Activated CD4-positive, alpha-beta T cell treated with anti-CD3 and anti-CD28 coated beads for 1 hour (primary cell): ENCODE measurements around the gene C16orf54.
"Not testable (repeated sequence)": the region's sequence is repeated elsewhere in the genome, so short reads cannot be mapped to it uniquely, and the experiment has no call there.

Experiments used
- DNase-seq: peaks from one replicate; pipeline ENCODE4 v3.0.0-alpha.2; 2020

The C16orf54 gene

GRCh38 chr16:29766571-29766970 lies 20.8 kb upstream of the C16orf54 start:
- no peak for DNase-seq

GRCh38 chr16:29765167-29766032 lies 19.6 kb upstream of the C16orf54 start:
- DNase-seq = no peak

- DNase-seq = no peak
Measured at GRCh38 chr16:29763326-29763725, 17.5 kb upstream of the C16orf54 start.

GRCh38 chr16:29761882-29762281 lies 16.1 kb upstream of the C16orf54 start:
- no peak for DNase-seq

GRCh38 chr16:29761280-29761651 lies 15.5 kb upstream of the C16orf54 start:
- not testable (repeated sequence) for DNase-seq

- no peak for DNase-seq
Measured at GRCh38 chr16:29760567-29761279, 14.9 kb upstream of the C16orf54 start.

- no peak for DNase-seq
Measured at GRCh38 chr16:29757950-29758466, 12.2 kb upstream of the C16orf54 start.

- DNase-seq = not testable (repeated sequence)
Measured at GRCh38 chr16:29757086-29757485, 11.3 kb upstream of the C16orf54 start.

GRCh38 chr16:29756654-29757053 lies 10.9 kb upstream of the C16orf54 start:
- no peak for DNase-seq

GRCh38 chr16:29753516-29753915 lies 7.7 kb upstream of the C16orf54 start:
- DNase-seq = no peak

GRCh38 chr16:29748760-29749149 lies 3.0 kb upstream of the C16orf54 start:
- not testable (repeated sequence) for DNase-seq

GRCh38 chr16:29747947-29748759 lies 2.4 kb upstream of the C16orf54 start:
- no peak for DNase-seq

- DNase-seq = not testable (repeated sequence)
Measured at GRCh38 chr16:29746518-29746917, 728 bp upstream of the C16orf54 start.

GRCh38 chr16:29745121-29745852 lies 503 bp downstream of the C16orf54 start:
- no peak for DNase-seq

- DNase-seq = no peak
Measured at GRCh38 chr16:29744541-29745101, 1.2 kb downstream of the C16orf54 start.

- DNase-seq = no peak
Measured at GRCh38 chr16:29743827-29744531, 1.8 kb downstream of the C16orf54 start.

- DNase-seq = no peak
Measured at GRCh38 chr16:29743475-29743826, 2.3 kb downstream of the C16orf54 start.

- no peak for DNase-seq
Measured at GRCh38 chr16:29742683-29743275, 3.0 kb downstream of the C16orf54 start.

- not testable (repeated sequence) for DNase-seq
Measured at GRCh38 chr16:29740630-29741015, 5.2 kb downstream of the C16orf54 start.

GRCh38 chr16:29739927-29740629 lies 5.7 kb downstream of the C16orf54 start:
- not testable (repeated sequence) for DNase-seq
